Stimulated activated CD4-positive, alpha-beta T cell treated with anti-CD3 and anti-CD28 coated beads, Interleukin-2, amount 100 ng/mL, for 4 hours (primary cell): ENCODE results near the gene PTGS2.
"Not testable (repeated sequence)": the region's sequence is repeated elsewhere in the genome, so short reads cannot be mapped to it uniquely, and the experiment has no call there.

Experiments
- DNase-seq: peaks from one replicate; pipeline ENCODE4 v3.0.0-alpha.2; 2020; ENCODE audit warnings: low read depth

PTGS2 gene

DNA sequence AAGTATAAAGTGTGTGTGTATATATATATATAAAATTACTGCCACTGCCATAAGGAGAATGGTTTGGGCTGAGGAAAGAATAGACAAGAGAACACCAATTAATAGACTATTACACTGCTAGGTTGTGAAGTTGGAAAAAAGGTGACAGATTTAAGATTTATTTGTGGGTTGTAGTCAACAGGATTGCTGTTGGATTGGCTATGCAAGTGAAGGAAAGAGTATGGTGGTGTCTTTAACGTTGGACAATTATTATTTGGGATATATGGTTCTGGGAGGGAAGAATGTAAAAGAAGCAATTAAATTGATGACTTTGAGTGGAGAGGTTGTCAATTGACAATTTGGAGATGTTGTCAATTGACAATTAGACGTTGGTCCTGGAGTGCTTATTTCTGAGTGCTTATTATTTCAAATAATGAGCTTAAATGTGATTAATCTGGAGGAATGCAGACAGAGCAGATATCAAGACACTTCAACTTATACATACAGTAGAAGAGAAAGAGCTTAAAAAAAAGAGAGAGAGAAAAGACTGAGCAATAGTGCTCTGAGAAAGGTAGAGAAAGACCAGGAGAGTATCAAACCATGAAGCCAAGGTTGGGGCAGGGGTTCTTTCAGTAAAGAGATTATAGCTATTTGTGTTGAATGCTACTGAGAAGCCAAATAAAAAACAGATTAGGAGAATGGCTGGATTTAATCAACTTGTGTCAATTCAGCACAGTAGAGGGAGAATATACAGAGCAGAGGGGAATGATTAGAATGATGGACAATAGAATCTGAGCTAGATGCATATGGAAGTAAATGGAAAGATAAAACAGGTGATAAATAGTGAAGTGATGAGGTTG lies 9.7 kb downstream of the PTGS2 start:
- no peak for DNase-seq

DNA sequence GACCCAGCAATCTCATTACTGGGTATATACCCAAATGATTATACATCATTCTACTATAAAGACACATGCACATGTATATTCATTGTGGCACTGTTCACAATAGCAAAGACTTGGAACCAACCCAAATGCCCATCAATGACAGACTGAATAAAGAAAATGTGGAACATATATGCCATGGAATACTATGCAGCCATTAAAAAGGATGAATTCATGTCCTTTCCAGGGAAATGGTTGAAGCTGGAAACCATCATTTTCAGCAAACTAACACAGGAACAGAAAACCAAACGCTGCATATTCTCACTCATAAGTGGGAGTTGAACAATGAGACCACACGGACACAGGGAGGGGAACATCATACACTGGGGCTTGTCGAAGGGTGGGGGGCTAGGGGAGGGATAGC lies 10.4 kb downstream of the PTGS2 start:
- not testable (repeated sequence) for DNase-seq

DNA sequence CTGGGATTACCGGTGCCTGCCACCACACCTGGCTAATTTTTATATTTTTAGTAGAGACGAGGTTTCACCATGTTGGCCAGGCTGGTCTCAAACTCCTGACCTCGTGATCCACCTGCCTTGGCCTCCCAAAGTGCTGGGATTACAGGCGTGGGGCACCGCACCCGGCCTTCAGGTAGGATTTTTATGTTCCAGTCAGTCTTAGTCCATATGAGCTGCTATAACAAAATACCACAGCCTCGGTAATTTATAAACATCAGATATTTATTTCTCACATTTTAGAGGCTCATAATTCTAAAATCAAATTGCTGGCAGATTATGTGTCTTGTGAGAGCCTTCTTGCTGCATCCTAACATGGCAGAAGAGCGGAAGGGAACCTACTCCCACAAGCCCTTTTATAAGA lies 16.0 kb downstream of the PTGS2 start:
- DNase-seq = not testable (repeated sequence)

DNA sequence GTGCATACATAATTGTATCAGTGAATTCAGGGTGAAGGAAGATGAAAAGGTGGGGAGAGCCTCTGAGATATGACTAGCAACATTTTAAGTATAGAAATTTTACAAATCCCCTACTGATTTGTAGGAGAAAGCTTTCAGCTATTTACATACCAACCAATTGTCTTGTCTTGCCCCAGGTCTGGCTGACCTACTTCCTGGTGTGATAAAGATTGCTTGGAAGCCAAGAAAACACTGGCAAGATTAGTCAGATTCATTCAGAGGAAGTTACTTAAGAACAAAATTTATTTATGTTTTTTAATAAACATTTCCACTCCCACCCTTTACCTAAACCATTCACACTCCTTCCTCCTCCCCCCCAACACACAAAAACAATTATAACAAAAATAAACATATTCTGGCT lies 17.5 kb downstream of the PTGS2 start:
- no peak for DNase-seq

DNA sequence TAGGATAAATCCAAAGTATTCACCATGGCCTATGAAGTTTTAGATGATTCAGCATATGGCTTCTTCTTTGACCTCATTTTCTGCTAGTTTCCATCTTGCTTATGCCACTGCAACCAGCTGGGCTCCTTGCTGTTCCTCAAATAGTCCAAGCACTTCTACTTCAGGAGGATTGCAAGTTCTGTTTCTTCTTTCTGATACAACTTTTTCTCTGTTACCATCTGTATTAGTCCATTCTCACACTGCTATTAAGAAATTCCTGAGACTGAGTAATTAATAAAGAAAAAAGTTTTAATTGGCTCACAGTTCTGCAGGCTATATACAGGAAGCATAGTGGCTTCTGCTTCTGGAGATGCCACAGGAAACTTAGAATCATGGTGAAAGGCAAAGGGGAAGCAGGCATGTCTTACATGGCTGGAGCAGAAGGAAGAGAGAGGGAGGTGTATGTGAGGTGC lies 20.3 kb downstream of the PTGS2 start:
- DNase-seq = no peak

DNA sequence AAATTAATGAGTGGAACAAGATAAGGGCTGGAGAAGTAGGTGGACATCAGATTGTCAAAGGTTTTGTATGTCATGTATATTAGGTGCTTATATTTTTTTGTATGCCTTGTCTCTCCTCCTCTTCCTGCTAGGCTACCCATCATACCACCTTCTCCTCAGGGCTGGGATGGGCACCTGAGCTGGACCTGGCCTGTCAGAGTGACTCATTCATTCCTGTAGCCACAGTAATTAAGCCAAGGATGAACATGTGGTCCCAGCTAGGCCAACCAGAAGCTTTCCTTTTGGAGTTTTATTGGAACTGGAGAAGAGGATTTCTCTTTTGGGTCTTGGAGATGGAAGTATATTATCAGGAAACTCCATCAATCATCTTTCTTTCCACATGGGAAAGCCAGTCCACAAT lies 21.2 kb downstream of the PTGS2 start:
- no peak for DNase-seq

DNA sequence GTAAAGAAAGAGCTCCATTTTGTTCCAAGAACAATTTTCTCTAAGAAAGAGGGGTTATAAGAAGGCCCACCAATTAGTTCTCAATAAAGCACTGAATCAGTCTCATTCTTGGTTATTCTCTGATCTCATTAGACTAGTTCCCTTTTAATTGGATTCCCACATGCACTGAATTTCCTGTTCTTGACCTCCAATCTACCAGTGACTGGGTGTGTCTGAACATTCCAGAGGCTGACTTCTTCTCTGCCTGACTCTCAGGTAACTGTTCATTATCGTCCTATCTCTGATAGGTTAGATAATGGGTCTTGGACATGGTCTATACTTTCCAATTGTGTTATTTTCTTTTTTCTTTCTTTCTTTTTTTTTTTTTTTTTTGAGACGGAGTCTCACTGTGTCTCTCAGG lies 22.7 kb downstream of the PTGS2 start:
- no peak for DNase-seq

DNA sequence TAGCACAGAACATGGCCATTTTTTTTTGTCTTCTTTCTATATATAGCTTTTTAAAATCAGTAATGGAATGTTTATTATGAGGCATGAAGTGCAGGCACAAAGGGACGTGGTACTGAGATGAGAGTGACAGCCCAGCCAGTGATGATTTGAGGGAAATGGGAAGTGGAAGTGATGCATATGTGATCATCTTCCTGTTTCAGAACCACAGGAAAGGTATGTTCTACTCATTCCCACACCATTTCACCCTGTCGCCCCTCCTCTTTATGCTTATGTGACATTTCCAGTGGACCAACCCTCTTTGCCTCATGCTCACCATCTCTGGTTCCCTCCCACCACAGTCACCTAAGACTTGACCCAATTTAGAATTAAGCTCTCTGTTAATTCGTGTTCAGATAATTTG lies 24.3 kb downstream of the PTGS2 start:
- no peak for DNase-seq

DNA sequence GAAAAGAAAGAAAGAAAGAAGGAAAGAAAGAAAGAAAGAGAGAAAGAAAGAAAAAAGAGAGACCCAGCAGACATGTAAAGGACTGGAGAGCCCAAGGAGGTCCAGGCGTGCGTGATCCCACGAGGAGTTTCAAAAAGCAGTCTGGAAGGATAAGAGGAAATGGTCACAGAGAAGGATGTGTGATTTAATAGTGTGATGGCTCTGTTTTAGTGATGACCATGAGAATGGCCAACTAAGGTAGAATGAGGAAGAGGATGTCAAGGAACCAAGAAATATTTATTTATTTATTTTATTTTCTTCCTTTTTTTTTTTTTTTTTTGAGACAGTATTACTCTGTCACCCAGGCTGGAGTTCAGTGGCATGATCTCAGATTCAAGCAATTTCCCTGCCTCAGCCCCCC lies 25.5 kb downstream of the PTGS2 start:
- DNase-seq = no peak

DNA sequence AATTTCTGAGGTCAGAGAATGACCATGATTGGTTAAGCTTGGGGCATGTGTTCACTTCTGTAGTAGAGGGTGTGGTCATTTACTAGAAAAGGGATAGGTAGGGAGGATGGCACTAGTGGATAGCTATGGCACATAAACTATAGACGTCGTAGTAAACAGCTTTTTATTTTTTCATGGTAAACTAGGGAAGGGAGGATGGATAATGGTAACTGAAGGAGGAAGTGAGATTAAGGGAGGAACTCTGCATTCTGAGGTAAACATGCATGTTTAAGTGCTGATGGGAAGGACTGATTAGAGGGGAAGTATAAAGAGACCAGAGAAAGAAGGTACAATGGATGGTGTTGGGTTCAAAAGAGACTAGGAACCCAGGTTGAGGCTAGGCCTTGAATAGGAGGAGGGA lies 26.9 kb downstream of the PTGS2 start:
- DNase-seq = no peak

DNA sequence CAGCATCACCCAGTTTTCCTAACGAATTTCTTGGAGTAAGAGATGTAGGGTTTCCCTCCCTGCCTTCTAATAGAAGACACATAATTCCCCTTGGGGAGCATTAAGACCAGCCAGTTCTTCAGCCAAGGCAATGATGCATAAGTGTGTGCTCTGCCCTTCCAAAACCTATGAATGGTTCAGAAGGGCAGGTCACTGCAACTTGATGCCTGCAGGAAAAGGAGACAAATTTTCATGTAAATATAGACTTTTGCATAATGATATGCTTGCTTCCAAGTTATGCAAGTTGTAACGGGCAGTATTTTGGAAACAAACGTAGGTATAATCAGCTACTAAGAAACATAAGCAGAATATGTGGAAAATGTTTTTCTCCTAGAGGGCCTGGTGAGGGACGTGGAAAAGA lies 31.6 kb downstream of the PTGS2 start:
- DNase-seq = no peak

DNA sequence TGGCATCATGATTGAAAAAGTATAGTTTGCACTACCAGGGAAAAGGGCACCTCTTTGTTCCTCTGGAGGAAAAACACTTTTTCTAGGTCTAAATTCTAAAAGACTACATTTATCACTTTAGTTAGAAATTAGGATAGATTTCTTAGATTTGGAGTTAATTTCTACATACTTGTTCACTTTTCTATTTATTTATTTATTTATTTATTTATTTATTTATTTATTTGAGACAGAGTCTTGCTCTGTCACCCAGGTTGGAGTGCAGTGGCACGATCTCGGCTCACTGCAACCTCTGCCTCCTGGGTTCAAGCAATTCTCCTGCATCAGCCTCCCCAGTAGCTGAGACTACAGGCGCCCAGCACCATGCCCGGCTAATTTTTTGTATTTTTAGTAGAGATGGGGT lies 32.2 kb downstream of the PTGS2 start:
- DNase-seq = not testable (repeated sequence)

DNA sequence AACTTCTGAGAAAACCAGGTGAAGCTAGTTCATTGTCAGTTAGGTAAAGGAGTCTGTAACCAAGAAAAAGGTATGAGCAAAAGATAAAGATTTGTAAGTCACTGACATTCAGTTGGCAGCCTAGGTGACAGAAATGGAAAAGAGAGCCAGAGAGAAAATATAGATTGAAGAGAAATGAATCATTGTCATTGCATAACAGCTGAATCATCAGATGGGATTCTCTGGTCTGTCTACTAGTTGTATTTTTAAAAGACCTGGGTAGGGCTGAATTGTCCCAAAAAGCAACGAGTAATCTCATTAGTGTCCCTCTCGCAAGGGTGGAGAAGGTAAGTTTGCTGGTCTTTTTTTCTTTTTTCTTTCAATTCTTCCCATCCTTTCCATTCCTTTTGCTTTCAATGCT lies 36.6 kb downstream of the PTGS2 start:
- DNase-seq = no peak

DNA sequence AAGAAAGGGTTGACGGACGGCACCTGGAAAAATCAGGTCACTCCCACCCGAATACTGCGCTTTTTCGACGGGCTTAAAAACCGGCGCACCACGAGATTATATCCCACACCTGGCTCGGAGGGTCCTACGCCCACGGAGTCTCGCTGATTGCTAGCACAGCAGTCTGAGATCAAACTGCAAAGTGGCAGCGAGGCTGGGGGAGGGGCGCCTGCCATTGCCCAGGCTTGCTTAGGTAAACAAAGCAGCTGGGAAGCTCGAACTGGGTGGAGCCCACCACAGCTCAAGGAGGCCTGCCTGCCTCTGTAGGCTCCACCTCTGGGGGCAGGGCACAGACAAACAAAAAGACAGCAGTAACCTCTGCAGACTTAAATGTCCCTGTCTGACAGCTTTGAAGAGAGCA lies 42.7 kb downstream of the PTGS2 start:
- not testable (repeated sequence) for DNase-seq

DNA sequence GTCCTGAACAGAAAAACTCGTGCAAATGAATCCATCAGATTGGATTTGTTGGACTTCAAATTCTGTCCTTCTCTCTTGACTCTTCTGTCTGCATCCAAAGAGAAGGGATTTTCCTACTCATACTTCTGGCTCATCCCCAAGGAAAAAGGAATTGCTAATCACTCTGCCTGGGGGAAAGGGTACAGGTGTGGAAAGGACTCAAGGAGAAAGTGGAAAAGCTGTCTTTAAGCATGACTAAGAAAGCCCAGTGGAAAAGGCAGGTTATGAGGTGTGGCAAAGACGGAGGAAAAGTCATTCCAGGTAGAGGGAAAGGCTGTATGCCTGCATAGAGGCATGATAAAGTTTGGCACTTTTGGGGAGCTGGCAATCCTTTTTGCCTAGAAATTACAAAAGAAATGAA lies 43.4 kb downstream of the PTGS2 start:
- DNase-seq = no peak

DNA sequence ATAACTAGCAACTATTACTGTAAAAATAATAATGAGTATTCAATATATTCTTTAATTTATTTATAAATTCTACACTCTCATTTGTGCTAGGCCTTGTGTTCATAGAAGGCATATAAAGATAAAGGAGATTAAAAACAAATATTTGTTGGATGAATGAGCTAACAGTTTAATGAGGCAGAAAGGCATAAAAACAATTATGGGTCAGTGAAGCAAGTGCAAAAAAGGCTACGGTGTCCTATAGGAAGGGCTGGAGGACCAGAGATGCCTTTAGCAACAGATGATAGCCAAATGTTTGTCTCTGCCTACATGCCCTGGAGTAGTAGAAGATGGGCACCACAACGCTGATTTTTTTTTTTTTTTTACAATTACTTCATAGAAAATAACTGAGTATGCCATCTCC lies 45.7 kb downstream of the PTGS2 start:
- no peak for DNase-seq

DNA sequence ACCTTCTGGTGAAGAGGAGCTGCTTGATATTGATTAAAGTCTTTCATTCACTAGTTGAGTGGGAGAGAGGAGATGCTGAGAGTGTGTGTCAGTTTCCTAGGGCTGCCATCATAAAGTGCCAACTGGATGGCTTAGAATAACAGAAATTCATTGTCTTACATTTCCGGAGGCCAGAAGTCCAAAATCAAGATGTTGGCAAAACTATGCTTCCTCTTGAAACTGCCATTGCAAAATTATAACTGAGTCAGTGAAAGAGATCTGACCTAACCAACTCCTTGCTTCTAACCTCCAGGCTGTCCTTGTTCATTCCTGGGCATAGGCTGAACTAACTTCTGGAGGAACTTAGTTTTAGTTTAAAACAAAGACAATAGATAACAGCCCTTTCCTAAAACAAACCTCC lies 47.1 kb downstream of the PTGS2 start:
- no peak for DNase-seq

DNA sequence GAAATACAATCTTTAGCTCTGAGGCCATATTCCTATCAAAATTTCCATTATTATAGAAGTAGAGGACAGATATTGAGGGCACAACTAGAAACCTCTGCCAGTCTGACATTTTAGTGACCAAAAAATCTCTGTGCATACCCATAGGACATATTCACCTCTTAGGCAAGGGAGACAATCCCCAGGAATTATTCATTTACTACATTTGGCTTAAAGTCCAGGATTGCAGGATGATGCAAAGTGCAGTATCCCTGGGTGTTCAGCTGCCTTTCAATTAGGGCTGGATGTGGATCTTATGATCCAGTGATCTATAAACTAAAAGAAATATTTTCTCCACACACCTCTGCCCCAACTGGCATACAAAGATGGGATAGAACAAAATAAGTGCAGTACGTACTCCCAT lies 50.9 kb downstream of the PTGS2 start:
- DNase-seq = no peak

DNA sequence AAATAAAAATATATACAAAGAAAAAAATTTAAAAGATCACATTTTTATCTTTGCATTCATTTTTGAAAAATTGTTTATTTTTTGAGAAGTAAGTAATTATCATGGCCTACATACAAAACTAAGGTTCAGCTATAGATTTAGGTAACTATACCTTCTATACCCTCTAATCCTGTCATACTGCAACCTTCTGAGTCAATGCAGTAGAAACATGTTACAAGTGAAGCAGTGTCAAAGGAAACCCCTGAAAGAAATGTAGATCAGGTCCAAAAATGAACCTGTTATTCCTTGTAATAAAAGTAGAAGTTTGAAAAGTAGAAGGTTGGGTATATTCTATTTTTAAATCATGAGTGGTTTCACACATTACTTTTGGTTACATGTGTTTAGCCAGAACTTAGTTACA lies 51.3 kb downstream of the PTGS2 start:
- no peak for DNase-seq

DNA sequence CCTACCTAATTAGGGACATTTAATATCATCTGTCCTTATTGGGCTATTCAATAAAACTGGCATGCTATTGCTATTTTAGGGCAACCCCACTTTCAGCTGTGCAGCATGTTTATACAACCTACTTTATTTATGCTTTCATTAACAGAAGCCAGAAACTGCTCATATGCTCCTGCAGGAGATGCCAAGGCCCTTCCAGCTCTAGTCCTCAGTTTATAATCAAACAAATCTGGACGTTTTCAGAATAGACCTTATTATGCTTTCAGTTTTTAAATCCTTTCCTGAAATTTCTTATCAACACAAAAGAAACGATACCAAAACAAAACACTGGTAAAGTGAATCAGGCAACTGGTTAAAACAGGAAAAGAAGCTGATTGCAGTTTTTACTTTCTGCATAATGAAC lies 53.2 kb downstream of the PTGS2 start:
- DNase-seq = no peak

DNA sequence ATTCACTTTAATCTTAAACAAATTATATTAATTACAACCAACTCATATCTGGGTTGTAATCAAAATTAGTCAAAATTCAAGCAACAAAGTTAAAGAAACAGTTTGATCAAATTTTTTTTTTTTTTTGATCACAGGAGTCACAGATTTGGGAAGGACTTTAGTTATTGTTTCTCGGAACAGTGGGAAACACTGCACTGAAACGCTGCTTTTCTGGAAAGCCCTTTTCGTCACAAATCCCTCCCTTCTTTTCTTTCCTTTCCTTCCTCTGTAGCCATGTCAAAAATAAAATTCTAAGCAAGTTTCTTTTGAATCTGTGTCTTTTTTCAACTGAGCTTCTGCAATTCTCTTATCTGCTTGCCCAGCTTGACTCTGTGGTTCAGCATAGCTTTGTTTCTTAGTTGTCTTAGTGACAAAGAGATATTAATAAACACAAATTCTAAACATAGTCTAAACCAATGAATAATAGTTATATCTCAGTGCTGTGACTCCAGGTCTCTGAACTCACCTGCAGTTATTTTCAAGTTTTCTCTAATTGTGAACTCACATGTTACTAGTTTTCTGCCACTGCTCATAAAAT lies 53.8 kb downstream of the PTGS2 start:
- DNase-seq = no peak

DNA sequence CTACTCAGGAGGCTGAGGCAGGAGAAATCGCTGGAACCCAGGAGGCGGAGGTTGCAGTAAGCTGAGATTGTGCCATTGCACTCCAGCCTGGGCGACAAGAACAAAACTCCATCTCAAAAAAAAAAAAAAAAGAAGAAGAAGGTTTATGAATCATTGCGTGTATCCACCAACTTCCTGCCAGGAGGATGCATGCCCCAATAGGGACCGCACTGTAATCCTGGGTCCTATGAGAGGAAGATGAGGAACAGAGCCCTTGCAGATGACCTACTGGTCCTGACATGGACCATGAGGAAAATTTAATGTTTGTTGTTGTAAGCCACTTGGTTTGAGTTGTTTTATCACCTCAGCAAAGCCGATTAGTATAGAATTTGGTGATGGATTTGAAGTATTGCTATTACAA lies 56.7 kb downstream of the PTGS2 start:
- DNase-seq = no peak
